Testis (tissue), 2 donors: Measurements from ENCODE around the gene SCG3.

Experiments
- POLR2A ChIP-seq: fragments of 450-650 bp; IDR thresholded peaks from one replicate; pipeline ENCODE4 v1.6.1; 2017; ENCODE audit warnings: antibody characterized with exemption, mild to moderate bottlenecking, moderate library complexity
- TF ChIP-seq, protein P1 (sequence below), 3 experiments: fragments of 450-650 bp in 2 of 3; fragments of 200-600 bp in 1 of 3; sonication (generic) in 1 of 3; IDR thresholded peaks; one replicate each; pipeline ENCODE4 v1.5.1; 2016 to 2019; ENCODE audit warnings: antibody characterized with exemption in 3 of 3, mild to moderate bottlenecking in 2 of 3, moderate library complexity in 1 of 3

DNA sequence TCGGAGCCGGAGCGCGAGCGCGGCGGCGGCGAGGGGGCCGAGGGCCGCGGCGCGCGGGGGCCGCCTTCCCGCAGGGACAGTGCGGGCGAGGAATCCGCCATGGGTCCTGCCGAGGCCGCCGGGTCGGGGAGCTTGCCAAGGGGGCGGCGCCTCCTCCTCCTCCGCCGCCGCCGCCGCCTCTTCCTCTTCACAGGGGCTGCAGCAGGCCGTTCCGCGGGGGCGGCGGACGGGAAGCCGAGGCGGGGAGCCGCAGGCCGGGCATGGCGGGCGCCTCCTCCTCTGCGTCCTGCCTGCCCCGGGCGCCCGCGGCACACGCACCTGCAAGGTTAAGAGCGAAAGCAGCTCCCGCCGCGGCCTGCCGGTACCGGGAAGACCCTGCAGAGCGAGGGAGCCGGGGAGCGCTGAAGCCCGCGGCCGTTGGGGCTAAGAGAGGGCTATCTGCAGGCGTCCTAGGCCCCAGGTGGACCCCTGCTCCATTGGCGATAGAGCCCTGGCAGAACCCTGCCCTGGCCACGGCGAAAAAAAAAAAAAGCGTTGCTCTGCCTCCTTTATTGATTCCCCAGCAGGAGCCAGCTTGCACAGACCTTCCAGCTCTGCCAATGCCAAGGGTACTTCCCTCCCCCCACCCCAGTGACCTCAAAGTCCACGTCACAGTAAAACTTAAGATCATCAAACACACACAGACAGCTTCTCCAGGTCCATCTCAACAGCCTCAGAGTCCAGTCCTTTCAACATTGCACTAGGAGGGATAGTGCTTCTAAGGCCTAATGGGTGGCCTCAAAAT is 56.4 kb downstream of the SCG3 start, which contains the start of gene LYSMD2:
- TF ChIP-seq, protein P1, sequence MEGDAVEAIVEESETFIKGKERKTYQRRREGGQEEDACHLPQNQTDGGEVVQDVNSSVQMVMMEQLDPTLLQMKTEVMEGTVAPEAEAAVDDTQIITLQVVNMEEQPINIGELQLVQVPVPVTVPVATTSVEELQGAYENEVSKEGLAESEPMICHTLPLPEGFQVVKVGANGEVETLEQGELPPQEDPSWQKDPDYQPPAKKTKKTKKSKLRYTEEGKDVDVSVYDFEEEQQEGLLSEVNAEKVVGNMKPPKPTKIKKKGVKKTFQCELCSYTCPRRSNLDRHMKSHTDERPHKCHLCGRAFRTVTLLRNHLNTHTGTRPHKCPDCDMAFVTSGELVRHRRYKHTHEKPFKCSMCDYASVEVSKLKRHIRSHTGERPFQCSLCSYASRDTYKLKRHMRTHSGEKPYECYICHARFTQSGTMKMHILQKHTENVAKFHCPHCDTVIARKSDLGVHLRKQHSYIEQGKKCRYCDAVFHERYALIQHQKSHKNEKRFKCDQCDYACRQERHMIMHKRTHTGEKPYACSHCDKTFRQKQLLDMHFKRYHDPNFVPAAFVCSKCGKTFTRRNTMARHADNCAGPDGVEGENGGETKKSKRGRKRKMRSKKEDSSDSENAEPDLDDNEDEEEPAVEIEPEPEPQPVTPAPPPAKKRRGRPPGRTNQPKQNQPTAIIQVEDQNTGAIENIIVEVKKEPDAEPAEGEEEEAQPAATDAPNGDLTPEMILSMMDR (IDR thresholded peaks at IDR 0.05): no peak
- TF ChIP-seq POLR2A: no peak
